ENCODE measurements around the gene ANAPC1.

DNA sequence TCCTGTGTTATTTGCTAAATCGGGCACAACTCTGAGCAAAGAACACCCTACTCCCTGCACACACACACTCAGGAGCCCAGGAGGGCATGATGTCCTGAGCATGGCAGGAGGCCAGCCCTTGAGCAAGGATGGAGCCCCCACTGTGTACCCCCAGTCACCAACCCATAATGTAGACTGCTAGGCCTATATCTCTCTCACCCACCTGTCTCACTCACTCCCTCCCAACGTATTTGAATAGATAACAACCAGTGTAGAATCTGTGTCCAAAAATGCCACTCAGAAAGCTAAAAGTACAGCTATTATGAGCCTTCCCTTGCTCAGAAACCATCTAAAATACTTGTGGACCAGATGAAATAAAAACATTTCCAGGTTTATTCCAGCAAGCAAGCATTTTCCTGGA, 43.7 kb upstream of the ANAPC1 start:
- TF ChIP-seq, protein P1, sequence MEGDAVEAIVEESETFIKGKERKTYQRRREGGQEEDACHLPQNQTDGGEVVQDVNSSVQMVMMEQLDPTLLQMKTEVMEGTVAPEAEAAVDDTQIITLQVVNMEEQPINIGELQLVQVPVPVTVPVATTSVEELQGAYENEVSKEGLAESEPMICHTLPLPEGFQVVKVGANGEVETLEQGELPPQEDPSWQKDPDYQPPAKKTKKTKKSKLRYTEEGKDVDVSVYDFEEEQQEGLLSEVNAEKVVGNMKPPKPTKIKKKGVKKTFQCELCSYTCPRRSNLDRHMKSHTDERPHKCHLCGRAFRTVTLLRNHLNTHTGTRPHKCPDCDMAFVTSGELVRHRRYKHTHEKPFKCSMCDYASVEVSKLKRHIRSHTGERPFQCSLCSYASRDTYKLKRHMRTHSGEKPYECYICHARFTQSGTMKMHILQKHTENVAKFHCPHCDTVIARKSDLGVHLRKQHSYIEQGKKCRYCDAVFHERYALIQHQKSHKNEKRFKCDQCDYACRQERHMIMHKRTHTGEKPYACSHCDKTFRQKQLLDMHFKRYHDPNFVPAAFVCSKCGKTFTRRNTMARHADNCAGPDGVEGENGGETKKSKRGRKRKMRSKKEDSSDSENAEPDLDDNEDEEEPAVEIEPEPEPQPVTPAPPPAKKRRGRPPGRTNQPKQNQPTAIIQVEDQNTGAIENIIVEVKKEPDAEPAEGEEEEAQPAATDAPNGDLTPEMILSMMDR (IDR thresholded peaks at IDR 0.05) = no peak
- TF ChIP-seq POLR2A (IDR thresholded peaks at IDR 0.05) (no peak), POLR2AphosphoS5 (IDR thresholded peaks at IDR 0.05) (no peak)
